ENCODE results near the gene DIDO1. TPM values are rescaled to one million over a fixed set of nuclear protein-coding genes. Genes with fewer than 3 reads are reported as not detected.
"Not testable (repeated sequence)": the region's sequence is repeated elsewhere in the genome, so short reads cannot be mapped to it uniquely, and the experiment has no call there.

DIDO1 gene
- total RNA-seq, 3 donors from 2014 or later = 59.8 to 83.1 (median 64.9) TPM

GRCh38 chr20:62923669-62924441 is 2.5 kb downstream of the DIDO1 start:
- H3K27ac ChIP-seq = peak overlapping the region; percentile 99
- intact Hi-C loops (cut with DNase I; ENCODE audit: low total_unique reads) = no loop called here
- no peak for DNase-seq (ENCODE audit: low spot score in 2 of 2)
- H3K4me1 ChIP-seq = peaks cover 13 to 55% of the 10 kb centered on the region in 2 donors
- no peaks in the 10 kb centered on the region for H3K36me3 ChIP-seq
- TF ChIP-seq POLR2AphosphoS5 (IDR thresholded peaks at IDR 0.05) (no peak), POLR2A (IDR thresholded peaks at IDR 0.05) (no peak), CTCF (IDR thresholded peaks at IDR 0.05) (no peak)
- H3K9me3 ChIP-seq = no peaks in the 10 kb centered on the region
- H3K4me3 ChIP-seq = peak overlapping the region; percentile 95 to 97 (median 96)
- H3K27me3 ChIP-seq = no peaks in the 10 kb centered on the region

- intact Hi-C loops (cut with DNase I; ENCODE audit: low total_unique reads); H3K27me3 ChIP-seq; H3K9me3 ChIP-seq; H3K36me3 ChIP-seq: not testable (repeated sequence)
- peak overlapping the region; percentile 99 for H3K27ac ChIP-seq
- peak; percentile 75 to 78 for DNase-seq (ENCODE audit: low spot score in 2 of 2)
- TF ChIP-seq POLR2AphosphoS5 (IDR thresholded peaks at IDR 0.05) = peak in 2 of 3 donors; percentile 26 to 53
- H3K4me3 ChIP-seq = peak overlapping the region in 1 of 3 donors; percentile 97
- peaks cover 10 to 49% of the 10 kb centered on the region in 2 donors for H3K4me1 ChIP-seq
Measured at GRCh38 chr20:62923059-62923668, 3.1 kb downstream of the DIDO1 start.

- Histone ChIP-seq H3K4me1 (peaks cover 7 to 48% of the 10 kb centered on the region in 2 donors), H3K4me3 (peak overlapping the region in 1 of 3 donors; percentile 20), H3K9me3 (no peaks in the 10 kb centered on the region), H3K27ac (peak overlapping the region; percentile 99), H3K27me3 (no peaks in the 10 kb centered on the region), H3K36me3 (no peaks in the 10 kb centered on the region)
- DNase-seq (ENCODE audit: low spot score in 2 of 2) = no peak
- intact Hi-C loops (cut with DNase I; ENCODE audit: low total_unique reads) = no loop called here
- TF ChIP-seq CTCF (IDR thresholded peaks at IDR 0.05) (no peak), POLR2AphosphoS5 (IDR thresholded peaks at IDR 0.05) (no peak), POLR2A (IDR thresholded peaks at IDR 0.05) (no peak)
Measured at GRCh38 chr20:62922451-62922921, 3.8 kb downstream of the DIDO1 start.

- H3K9me3 ChIP-seq = no peaks in the 10 kb centered on the region
- peak overlapping the region in 1 of 3 donors; percentile 34 for H3K4me3 ChIP-seq
- H3K27ac ChIP-seq = peak overlapping the region in 1 of 2 donors; percentile 50
- peaks cover 7 to 44% of the 10 kb centered on the region in 2 donors for H3K4me1 ChIP-seq
- no peaks in the 10 kb centered on the region for H3K36me3 ChIP-seq
- DNase-seq (ENCODE audit: low spot score in 2 of 2) = peak in 1 of 2 donors; percentile 75
- intact Hi-C loops (cut with DNase I; ENCODE audit: low total_unique reads) = no loop called here
- H3K27me3 ChIP-seq = no peaks in the 10 kb centered on the region
- TF ChIP-seq CTCF (IDR thresholded peaks at IDR 0.05) (peak; percentile 49 to 80 (median 56)), POLR2A (IDR thresholded peaks at IDR 0.05) (no peak)
Measured at GRCh38 chr20:62921119-62921687, 5.1 kb downstream of the DIDO1 start.

- H3K9me3 ChIP-seq = no peaks in the 10 kb centered on the region
- peak overlapping the region in 1 of 2 donors; percentile 17 for H3K27ac ChIP-seq
- no peaks in the 10 kb centered on the region for H3K36me3 ChIP-seq
- no peak for DNase-seq (ENCODE audit: low spot score in 2 of 2)
- peaks cover 7 to 47% of the 10 kb centered on the region in 2 donors for H3K4me1 ChIP-seq
- intact Hi-C loops (cut with DNase I; ENCODE audit: low total_unique reads) = no loop called here
- no peaks in the 10 kb centered on the region for H3K27me3 ChIP-seq
- no peak overlapping the region for H3K4me3 ChIP-seq
- no peak for TF ChIP-seq CTCF (IDR thresholded peaks at IDR 0.05)
- no peak for TF ChIP-seq POLR2AphosphoS5 (IDR thresholded peaks at IDR 0.05)
- no peak for TF ChIP-seq POLR2A (IDR thresholded peaks at IDR 0.05)
Measured at GRCh38 chr20:62920039-62920645, 6.2 kb downstream of the DIDO1 start.
